MM.1S (cell line): ENCODE data around the gene SERPINI1.

ENCODE experiments used
- DNase-seq: peaks from one replicate; pipeline ENCODE4 v3.0.0-alpha.2; 2015
- H2AFZ ChIP-seq: fragments of 300-600 bp; sonication (generic); 2 replicates; pipeline ENCODE4 v1.6.0; 2016; ENCODE audit warnings: antibody characterized with exemption, low read length
- H3F3A ChIP-seq: fragments of 300-600 bp; sonication (generic); 2 replicates; pipeline ENCODE4 v1.6.1; 2016; ENCODE audit warnings: mild to moderate bottlenecking, antibody characterized with exemption, low read length, moderate library complexity, mixed read lengths; ENCODE audit not compliant: insufficient read depth
- H3K27ac ChIP-seq: fragments of 300-600 bp; sonication (generic); 2 replicates; pipeline ENCODE4 v1.5.1; 2016; ENCODE audit warnings: mild to moderate bottlenecking, low read length
- H3K27me3 ChIP-seq: fragments of 300-600 bp; sonication (generic); replicated peaks from 2 replicates; pipeline ENCODE4 v1.6.0; 2016; ENCODE audit warnings: low read length; ENCODE audit not compliant: insufficient read depth
- H3K36me3 ChIP-seq: fragments of 300-600 bp; sonication (generic); replicated peaks from 2 replicates; pipeline ENCODE4 v1.6.1; 2016; ENCODE audit warnings: mild to moderate bottlenecking, low read length, mixed read lengths; ENCODE audit not compliant: insufficient read depth
- H3K4me1 ChIP-seq: fragments of 300-600 bp; sonication (generic); 2 replicates; pipeline ENCODE4 v1.6.1; 2016; ENCODE audit warnings: low read length, mixed read lengths
- H3K4me2 ChIP-seq: fragments of 300-600 bp; sonication (generic); 2 replicates; pipeline ENCODE4 v1.6.0; 2016; ENCODE audit warnings: low read depth, low read length
- H3K4me3 ChIP-seq: fragments of 300-600 bp; sonication (generic); 2 replicates; pipeline ENCODE4 v1.5.1; 2016; ENCODE audit warnings: low read length, mixed read lengths
- H3K79me2 ChIP-seq: fragments of 300-600 bp; sonication (generic); 2 replicates; pipeline ENCODE4 v1.6.1; 2016; ENCODE audit warnings: mixed run types, low read length, mixed read lengths
- H3K9ac ChIP-seq: fragments of 300-600 bp; sonication (generic); 2 replicates; pipeline ENCODE4 v1.6.1; 2016; ENCODE audit warnings: low read length, mixed read lengths
- H3K9me2 ChIP-seq: fragments of 300-600 bp; sonication (generic); replicated peaks from 2 replicates; pipeline ENCODE4 v1.6.1; 2016; ENCODE audit warnings: mild to moderate bottlenecking, low read length, mixed read lengths; ENCODE audit not compliant: insufficient read depth
- H3K9me3 ChIP-seq: fragments of 300-600 bp; sonication (generic); replicated peaks from 2 replicates; pipeline ENCODE4 v1.6.1; 2016; ENCODE audit warnings: mild to moderate bottlenecking, low read length, mixed read lengths; ENCODE audit not compliant: insufficient read depth
- H4K20me1 ChIP-seq: fragments of 300-600 bp; sonication (generic); 2 replicates; pipeline ENCODE4 v1.6.1; 2016; ENCODE audit warnings: mild to moderate bottlenecking, low read length, moderate library complexity, mixed read lengths; ENCODE audit not compliant: insufficient read depth
- CTCF ChIP-seq: fragments of 300-600 bp; sonication (generic); IDR thresholded peaks from 2 replicates; pipeline ENCODE4 v1.5.1; 2016; ENCODE audit warnings: antibody characterized with exemption, low read length, mixed read lengths
- EZH2 ChIP-seq: fragments of 300-600 bp; sonication (generic); optimal IDR thresholded peaks from 2 replicates; pipeline ENCODE3; 2017; ENCODE audit warnings: low read depth, mild to moderate bottlenecking, antibody characterized with exemption, low read length, mixed read lengths
- EZH2phosphoT487 ChIP-seq: fragments of 300-600 bp; sonication (generic); IDR thresholded peaks from 2 replicates; pipeline ENCODE4 v1.6.1; 2018; ENCODE audit warnings: antibody characterized with exemption, low read length

Gene SERPINI1

DNA sequence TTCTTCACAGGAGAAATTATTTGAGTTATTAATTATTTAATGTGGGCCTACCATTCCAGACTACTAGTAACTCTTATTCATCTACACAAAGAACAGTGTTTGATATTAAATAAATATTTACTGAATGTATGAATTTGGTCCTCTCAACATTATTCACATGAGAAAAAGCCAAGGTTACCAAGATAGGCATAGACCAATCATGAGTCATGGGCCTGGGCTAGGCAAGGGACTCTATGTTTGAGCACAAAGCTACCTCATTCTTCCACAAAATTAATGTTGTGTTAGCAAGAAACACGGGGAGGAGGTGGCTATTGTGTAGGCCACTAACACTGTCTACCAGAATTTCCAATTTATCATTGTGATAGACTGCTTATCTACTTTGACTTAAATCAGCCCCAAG lies 115.7 kb downstream of the SERPINI1 start:
- Histone ChIP-seq H3K27ac (no peak overlapping the region), H3K27me3 (no peaks in the 10 kb centered on the region), H3K36me3 (no peaks in the 10 kb centered on the region), H3K4me1 (no peaks in the 10 kb centered on the region), H3K9me3 (no peaks in the 10 kb centered on the region), H4K20me1 (no peaks in the 10 kb centered on the region), H3K4me2 (no peak overlapping the region), H3K4me3 (no peak overlapping the region), H3F3A (no peaks in the 10 kb centered on the region), H3K9ac (no peak overlapping the region), H3K79me2 (no peaks in the 10 kb centered on the region), H2AFZ (no peak overlapping the region), H3K9me2 (no peaks in the 10 kb centered on the region; the same call in 1 of the 2 replicates)
- DNase-seq: no peak
- no peak for TF ChIP-seq CTCF
- TF ChIP-seq EZH2: no peak
- TF ChIP-seq EZH2phosphoT487: no peak

DNA sequence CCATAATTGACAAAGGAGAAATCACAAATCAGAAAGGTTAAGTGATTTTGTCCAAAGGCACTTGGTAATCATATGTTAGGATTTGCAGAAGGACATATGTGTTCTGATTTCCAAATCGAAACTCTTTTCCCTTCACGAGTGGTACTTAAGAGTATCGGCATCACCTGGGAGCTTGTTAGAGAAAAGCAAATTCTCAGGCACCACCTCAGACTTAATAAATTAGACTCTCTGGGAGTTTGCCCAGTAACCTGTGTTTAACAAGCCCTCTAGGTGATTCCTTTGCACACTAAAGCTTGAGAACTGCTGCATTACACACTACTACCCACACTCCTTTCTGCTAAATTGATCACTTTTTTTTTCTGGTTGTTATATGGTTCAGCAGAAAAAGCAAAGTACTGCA lies 116.2 kb downstream of the SERPINI1 start:
- Histone ChIP-seq H3K4me2 (no peak overlapping the region), H3K4me3 (no peak overlapping the region), H3K9me3 (no peaks in the 10 kb centered on the region), H3K27me3 (no peaks in the 10 kb centered on the region), H4K20me1 (no peaks in the 10 kb centered on the region), H3K36me3 (no peaks in the 10 kb centered on the region), H3K79me2 (no peaks in the 10 kb centered on the region), H3K9ac (no peak overlapping the region), H3K27ac (no peak overlapping the region), H2AFZ (no peak overlapping the region), H3K4me1 (no peaks in the 10 kb centered on the region), H3K9me2 (no peaks in the 10 kb centered on the region), H3F3A (no peaks in the 10 kb centered on the region)
- no peak for DNase-seq
- TF ChIP-seq EZH2 (no peak), EZH2phosphoT487 (no peak)

- DNase-seq: no peak
- H3K4me1 ChIP-seq: no peaks in the 10 kb centered on the region
- no peak overlapping the region for H3K9ac ChIP-seq
- H3K79me2 ChIP-seq: no peaks in the 10 kb centered on the region
- no peaks in the 10 kb centered on the region for H3F3A ChIP-seq
- H3K4me2 ChIP-seq: no peak overlapping the region
- H3K27me3 ChIP-seq: no peaks in the 10 kb centered on the region
- H3K9me2 ChIP-seq: no peaks in the 10 kb centered on the region
- no peak overlapping the region for H3K27ac ChIP-seq
- H4K20me1 ChIP-seq: no peaks in the 10 kb centered on the region
- TF ChIP-seq EZH2 (no peak), CTCF (no peak), EZH2phosphoT487 (no peak)
- no peaks in the 10 kb centered on the region for H3K9me3 ChIP-seq
- H3K36me3 ChIP-seq: no peaks in the 10 kb centered on the region
- H3K4me3 ChIP-seq: no peak overlapping the region
- H2AFZ ChIP-seq: no peak overlapping the region
Observed at GRCh38 chr3:167852216-167852615, 116.7 kb downstream of the SERPINI1 start.

DNA sequence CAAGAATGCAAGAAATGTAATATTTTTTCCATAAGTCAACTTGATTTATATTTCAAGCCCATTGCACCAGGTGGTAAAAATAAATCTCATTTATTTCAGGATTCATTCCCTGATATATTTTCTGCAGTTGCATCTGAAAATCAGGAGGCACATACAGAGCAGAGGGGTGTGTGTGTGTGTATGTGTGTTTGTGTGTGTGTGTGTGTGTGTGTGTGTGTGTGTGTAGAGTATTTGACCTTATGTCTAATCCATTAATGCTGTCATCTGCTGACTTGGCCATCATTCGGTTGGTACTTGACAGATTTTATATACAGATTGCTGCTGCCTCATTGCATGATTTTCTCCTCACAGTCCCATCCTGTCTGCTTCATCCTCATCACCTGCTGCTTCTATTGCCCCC lies 118.5 kb downstream of the SERPINI1 start:
- no peak overlapping the region for H2AFZ ChIP-seq
- no peak overlapping the region for H3K9ac ChIP-seq
- no peak for DNase-seq
- no peaks in the 10 kb centered on the region for H4K20me1 ChIP-seq
- no peak overlapping the region for H3K27ac ChIP-seq
- H3F3A ChIP-seq: no peaks in the 10 kb centered on the region
- no peaks in the 10 kb centered on the region for H3K36me3 ChIP-seq
- H3K4me2 ChIP-seq: no peak overlapping the region
- no peak for TF ChIP-seq CTCF
- no peak for TF ChIP-seq EZH2phosphoT487
- TF ChIP-seq EZH2: no peak
- no peaks in the 10 kb centered on the region for H3K4me1 ChIP-seq
- H3K4me3 ChIP-seq: no peak overlapping the region
- H3K79me2 ChIP-seq: no peaks in the 10 kb centered on the region
- H3K9me3 ChIP-seq: no peaks in the 10 kb centered on the region
- H3K9me2 ChIP-seq: no peaks in the 10 kb centered on the region
- no peaks in the 10 kb centered on the region for H3K27me3 ChIP-seq
